GM10847 (cell line): ENCODE results near the gene RSPRY1.

ENCODE experiments used
- POLR2A ChIP-seq: IDR thresholded peaks from 2 replicates; pipeline ENCODE4 v1.6.1; 2011; ENCODE audit not compliant: insufficient read length; ENCODE audit errors: extremely low read depth

The RSPRY1 gene

DNA sequence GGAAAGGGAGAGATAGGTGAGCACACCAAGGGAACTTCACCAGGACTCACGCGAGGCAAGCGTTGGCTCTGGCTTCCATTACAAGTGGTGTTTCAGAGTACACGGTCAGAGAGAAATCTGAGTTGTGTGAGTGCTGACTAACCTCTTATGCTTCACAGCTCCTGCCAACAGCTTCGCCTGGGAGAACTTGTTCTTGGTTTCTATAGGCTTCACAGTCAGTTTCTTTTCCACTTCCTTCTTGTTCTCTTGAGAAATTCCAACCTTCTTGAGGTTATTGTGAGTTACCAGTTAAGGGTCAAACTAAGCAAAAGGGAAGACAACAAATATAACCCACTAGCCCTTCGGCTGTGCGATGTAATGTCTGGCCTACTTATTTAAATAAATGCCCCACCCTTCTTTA, 19.2 kb upstream of the RSPRY1 start:
- no peak for TF ChIP-seq POLR2A

DNA sequence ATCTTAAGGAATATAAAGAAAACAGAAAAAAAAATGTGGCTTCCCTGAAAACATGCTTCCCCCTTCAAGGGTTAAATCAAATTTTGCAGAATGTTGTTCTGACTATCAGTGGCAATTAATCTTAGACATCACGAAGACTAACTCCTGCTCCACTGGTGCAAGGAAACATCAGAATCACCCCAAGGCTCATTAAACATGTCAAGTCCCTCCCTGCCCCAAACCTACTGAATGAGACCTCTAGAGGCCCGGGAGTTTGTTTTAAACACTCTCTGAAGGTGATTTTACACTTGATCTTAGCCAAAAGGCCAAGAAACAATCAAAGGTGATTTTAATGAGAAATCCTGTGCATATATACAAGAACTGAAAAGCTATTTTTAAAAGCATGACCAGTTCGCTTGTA, 18.6 kb upstream of the RSPRY1 start:
- no peak for TF ChIP-seq POLR2A

DNA sequence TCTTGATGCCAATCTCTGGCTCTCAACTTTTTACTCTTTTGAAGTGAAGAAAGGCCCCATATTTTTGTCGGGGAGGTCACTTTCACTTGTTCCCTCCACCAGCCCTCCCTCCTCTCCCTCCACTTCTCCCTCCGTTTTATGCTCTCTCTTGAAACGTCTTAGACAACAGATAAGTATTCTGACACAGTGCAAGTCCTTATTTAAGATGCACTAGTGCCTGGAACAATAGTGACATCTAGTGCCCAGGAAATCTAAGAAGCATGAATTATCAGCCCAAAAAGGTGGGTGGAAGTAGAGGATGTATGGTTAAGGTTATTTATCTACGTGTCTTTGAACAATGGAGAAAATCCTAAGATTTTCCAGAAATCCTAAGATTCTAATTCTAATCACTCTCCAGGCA, 18.2 kb upstream of the RSPRY1 start:
- no peak for TF ChIP-seq POLR2A

DNA sequence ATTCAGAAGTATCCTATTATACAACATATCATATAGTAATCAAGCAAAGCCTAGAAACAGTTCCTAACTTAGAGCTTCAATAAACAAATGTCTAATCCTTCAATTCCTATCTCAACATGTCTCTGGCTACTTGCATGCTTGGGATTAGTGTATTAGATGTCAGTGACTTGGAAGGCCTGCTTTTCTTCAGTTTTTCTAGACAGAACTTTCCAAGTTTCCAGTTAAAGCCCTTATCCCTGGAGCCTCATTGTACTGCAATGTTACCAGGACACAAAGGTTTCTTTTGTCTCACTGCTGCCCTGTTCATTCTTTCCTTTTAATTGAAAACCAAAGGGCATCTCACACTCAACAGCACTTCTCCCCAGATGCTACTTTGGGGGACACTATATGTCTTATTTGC, 16.8 kb upstream of the RSPRY1 start:
- TF ChIP-seq POLR2A, result no peak

DNA sequence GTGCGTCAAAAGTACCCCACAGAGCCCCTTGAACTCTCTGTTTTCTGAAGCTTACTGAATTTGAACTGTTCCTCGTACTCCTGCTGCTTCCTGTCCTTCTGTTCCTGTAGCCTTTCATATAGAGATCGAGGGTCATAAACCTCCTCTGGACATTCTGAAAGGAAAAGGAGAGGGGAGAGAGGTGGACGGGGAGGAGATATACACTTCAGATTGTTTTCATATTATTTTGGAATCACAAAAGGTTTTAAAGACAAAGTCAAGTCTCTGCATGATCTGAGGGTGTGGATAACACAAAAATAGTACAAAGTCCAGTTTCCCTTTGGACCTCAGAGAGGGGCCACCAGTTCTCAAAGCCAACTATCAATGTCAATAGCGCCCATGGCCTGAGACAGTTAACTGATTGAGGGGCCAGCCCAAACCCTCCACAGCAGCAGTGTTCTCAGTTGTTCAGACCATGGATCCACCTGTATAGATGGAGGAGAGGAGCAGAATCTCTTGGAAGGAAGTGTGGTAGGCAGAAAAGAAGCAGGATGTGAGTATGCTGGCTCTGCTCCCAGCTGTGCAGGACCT, 13.3 kb upstream of the RSPRY1 start:
- TF ChIP-seq POLR2A, result no peak

DNA sequence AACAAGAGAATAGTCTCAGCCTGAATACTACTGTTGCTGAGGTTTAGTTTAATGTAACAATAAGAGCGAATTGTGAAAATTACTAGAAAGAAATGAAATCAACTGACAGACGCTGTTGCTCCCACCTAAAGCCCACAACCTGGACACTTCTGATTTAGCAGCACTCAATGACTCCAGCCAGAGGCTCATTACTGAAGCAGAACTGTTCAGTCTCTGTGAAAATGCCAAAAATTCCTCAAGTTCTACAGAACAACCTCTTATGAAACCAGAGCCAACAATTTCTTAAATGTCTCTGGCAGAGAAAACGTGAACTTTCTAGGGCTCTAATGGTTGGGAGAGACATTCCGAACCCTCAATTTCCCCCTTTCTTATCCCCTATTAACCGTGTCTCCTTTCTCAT, 10.2 kb upstream of the RSPRY1 start:
- TF ChIP-seq POLR2A, result no peak

DNA sequence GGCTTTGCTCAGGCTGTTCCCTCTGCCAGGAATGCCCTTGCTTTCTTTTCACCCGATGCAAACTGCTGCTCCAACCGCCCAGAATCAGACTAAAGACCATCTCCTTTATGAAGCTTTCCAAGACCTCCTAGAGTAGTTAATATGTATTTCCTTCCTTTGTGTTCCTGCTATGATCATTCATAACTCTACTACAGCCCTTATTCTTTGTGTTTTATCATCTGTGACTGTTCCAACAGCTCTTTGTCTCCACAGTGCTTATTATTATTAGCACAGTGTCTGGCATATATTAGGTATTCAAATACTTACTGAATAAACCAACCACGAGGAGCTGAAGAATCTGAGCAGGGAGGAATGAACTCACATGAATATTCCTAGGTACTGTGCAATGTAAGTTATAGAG, 7.9 kb upstream of the RSPRY1 start:
- no peak for TF ChIP-seq POLR2A

DNA sequence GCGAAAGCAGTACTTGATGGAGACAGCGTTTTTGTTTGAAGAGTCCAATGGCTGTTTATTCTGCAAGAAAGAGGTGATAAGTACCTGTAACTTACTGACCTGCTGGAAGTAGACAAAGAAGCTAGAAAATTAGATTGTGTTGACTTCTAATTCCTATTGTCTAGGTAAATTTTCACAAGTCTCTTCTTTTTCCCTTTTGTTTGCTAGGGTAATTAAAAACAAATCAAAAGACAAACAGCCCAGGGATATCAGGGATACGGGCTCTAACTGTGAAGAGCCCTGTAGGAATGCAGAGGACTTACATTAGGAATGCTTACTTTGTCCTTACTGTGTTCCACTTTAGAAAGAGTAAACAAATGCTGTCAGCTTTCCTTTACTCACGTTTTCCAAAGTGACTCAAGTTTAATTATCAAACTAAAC, 7.3 kb upstream of the RSPRY1 start:
- TF ChIP-seq POLR2A, result no peak

DNA sequence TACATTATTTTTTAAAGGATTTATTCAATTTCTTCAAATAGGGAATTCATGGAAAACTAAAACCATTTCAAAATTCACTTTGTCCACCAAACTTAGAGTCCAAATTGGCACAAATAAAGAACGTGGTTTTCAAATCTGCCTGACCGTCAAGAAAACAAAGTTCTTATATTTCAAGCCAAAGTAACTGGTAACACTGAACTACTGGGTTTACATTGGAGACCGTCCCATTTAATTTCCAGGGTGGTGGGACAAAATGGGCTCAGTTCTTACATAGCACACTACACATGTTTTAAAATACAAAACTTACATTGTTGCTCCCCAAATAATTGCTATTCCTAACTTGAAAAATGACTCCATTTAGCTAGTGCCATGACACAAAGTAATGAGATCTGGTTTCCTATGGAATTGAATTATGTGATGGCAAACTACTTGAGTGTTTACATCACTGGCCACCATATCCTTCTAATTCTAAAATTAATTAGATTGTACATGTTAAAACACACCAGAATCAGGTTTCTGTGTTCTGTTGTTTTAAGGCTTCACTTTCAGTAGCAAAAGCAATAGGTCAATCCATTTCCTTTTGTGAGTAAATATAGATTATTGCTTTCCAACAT, 6.8 kb upstream of the RSPRY1 start:
- no peak for TF ChIP-seq POLR2A

DNA sequence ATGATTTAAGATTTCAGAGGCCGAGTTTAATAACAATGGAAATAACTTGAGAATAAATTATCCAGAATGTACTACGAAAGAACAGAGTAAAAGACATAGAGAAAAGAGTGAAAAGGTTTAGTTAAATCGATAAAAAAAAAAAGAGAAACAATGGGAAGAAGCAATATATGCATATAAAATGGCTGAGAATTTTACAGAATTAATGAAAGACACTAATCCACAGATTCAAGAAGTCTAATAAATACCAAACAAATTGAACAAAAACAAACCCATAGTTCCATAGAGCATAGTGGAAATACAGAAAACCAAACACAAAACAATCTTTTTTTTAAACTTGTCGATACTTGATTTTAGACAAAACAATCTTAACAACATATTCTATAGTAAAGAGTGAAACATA, 2.0 kb upstream of the RSPRY1 start:
- no peak for TF ChIP-seq POLR2A

DNA sequence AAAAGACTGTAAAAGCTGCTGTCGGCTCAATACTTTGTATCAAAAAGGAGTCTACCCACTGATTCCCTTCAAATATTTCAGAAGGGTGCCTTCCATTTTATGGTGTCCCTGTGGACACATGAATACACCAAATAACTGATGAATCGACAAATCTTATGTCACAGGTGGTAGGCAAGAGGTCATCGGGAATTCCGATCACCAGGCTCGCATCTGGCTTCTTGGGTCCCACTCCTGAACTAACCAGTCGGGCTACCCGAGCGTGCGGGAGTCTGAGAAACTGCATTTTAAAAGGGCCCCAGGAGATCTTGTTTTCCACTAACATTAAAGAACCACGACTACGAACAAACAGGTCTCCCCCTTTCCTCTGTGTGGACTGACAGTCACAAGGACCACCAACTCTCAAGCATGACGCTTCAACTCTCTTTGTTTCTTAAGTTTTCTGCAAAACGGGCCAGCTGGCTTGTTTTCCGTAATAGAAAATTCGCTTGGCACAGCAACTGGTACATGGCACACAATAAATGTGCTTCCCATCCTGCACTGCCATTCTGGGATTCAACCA, 1.2 kb upstream of the RSPRY1 start:
- TF ChIP-seq POLR2A, result no peak

DNA sequence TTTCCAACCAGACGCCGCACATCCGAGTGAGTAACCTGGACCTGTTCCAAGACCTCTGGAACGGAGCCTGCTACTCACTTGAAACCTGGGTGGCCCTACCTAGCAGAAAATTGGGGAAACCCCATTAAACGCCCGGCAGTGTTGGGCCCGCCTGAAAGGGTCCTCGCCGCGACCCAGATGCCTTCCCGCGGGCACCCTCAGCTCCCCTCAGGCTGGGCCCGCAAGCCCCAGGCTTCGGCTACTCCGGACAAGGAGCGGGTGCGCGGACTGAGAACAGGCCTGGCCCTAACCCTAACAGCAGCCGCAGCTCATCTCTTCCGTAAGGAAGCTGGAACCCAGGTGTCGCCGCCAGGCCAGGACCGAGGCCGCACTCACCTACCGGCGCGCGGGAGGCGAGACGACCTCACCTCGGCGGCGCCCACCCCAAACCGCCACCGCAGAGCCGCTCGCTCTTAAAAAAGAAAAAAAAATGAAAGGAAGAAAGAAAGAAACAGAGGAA, 634 bp upstream of the RSPRY1 start:
- no peak for TF ChIP-seq POLR2A

DNA sequence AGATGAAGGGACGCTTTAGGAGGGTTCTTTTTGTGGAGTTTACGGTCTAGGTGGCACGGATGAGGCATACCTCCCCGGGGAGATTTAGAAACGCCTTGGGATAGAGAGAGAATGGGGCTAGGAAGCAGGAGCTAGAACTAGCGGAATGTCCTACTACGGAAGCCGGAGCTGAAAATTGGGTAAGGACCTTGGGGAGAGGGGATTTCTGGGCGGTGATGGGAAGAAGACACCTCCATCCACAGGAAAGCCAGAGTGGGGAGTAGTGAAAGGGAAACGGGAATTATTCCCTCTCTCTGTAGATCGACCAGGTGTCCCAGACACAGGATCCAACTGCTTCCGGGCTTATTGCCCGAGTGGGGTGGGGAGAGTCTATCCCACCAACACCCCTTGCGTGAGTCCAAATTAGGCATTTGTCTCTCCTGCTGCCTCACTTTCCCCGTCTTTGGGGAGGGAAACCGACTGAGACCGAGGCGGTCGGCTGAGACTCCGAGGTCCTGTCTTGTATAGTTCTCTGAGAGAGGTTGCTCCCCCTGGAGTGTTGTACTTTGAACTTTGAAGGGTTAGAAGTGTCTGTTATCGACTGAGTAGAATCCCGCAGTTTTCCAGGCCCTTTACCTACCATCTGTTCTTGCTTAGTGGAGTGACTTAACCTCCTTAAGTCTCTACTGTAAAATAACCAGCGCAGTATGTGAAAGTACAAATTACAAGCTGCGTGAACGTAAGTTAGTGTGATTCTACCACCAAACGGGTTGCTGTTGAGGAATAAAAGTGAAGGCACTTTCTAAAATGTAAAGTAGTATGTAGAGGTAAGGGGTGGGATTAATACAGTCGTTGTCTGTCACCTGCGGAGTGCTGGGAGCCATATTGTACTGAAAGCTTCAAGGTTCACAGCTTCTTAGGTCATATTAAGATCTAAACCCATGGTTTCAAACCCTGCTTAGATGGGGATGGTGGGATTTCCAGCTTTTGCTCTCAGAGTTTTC, 1.0 kb downstream of the RSPRY1 start:
- TF ChIP-seq POLR2A, result no peak

DNA sequence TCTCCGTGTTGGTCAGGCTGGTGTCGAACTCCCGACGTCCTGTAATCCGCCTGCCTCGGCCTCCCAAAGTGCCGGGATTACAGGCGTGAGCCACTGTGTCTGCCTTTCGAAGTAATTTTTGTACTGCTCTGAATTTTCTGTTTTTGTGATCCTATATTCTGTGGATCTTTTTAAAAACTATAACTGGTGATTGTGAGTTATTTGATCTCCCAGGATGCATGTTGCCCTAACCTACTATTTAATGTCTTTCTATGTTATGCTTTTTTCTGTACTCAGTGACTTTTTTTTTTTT, 2.5 kb downstream of the RSPRY1 start:
- TF ChIP-seq POLR2A, result no peak

DNA sequence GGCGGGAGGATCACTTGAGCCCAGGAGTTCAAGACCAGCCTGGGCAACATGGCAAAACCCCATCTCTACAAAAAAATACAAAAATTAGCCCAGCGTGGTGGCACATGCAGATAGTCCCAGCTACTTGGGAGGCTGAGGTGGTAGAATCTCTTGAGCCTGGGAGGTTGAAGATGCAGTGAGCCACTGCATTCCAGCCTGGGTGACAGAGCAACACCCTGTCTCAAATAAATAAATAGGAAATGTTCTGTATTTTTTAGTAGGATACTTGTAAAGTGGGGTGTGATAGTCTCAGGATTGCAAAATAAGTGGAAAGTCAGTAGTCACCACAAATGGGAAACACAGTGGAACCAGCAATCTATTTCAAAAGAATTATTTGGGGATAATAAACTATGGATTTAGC, 4.0 kb downstream of the RSPRY1 start:
- TF ChIP-seq POLR2A, result no peak

DNA sequence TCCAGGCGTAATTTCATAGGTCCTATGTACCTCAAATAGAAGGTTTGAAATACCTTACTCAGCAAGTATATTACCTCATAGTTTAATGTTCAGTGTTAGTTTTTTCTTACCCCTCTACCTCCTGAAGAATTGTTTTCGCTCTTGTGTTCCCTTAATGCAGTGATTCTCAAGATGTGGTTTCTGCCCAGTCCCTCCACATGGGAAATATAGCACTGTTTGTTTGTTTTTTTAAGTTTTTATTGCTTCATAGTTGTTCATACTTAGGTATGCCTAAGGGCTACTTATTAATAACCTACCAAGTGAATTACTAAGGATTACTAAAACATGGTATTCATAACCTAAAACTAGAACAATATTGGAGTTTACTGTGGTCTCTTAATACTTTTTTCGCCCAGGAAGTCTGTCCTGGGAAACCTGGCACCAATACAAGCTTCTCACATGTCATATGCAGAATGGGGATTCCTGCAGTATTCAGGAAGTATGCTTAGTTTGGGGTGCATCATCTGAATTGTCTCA, 5.0 kb downstream of the RSPRY1 start:
- no peak for TF ChIP-seq POLR2A

DNA sequence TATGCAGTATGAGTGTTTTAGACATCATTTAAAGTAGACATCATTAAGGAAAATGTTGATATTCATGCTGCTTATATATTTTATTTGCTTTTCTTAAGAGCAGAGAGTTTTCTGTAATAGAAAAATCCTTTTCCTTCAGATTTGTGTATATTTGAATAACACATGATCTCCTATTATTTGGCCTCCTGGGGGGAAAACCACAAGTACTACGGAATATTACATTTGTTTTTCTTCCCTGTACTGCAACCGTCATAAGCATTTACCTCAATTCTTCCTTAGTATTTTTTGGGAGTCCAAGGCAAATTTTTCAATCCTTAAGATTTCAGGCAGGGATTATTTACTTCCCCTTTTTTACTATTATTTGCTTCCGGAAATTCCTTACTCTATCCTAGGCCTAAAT, 6.0 kb downstream of the RSPRY1 start:
- TF ChIP-seq POLR2A, result no peak
